Measurements from ENCODE around the gene PYDC1.

- TF ChIP-seq POLR2A (IDR thresholded peaks at IDR 0.05; ENCODE audit: low read length) (no peak), GATA1 (IDR thresholded peaks at IDR 0.05; ENCODE audit: low read depth, low read length) (no peak)
These were observed 29.4 kb upstream of the PYDC1 start for GRCh38 chr16:31246296-31246695.
